SU-DHL-6 (cell line): ENCODE measurements around the gene FAM13C.

Source experiments
- CTCF ChIP-seq: fragments of 200-600 bp; sonication (generic); IDR thresholded peaks from one replicate; pipeline ENCODE4 v1.5.1; 2017; ENCODE audit warnings: antibody characterized with exemption, mild to moderate bottlenecking, low read length, moderate library complexity; ENCODE audit not compliant: insufficient read depth, poor library complexity, severe bottlenecking
- EZH2phosphoT487 ChIP-seq: fragments of 200-600 bp; sonication (generic), shearing (Covaris generic); conservative IDR thresholded peaks from 2 replicates; pipeline ENCODE4 v1.6.1; 2018; ENCODE audit warnings: mild to moderate bottlenecking, antibody characterized with exemption, low read length, moderate library complexity, mixed read lengths

- no peak for TF ChIP-seq CTCF
- no peak for TF ChIP-seq EZH2phosphoT487
Measured at GRCh38 chr10:59339351-59339750, 23.0 kb downstream of the FAM13C start.
